ENCODE results near the gene ZER1. TPM values are rescaled to one million over a fixed set of nuclear protein-coding genes. Genes with fewer than 3 reads are reported as not detected.

Gene ZER1
- total and polyA plus RNA-seq, 2 of the 8 experiments (the other 6 are each of a cell fraction or from before 2014, with no cell fraction given) = 20.5 to 26.6 TPM

GRCh38 chr9:128702445-128702948 is 69.2 kb downstream of the ZER1 start, which contains the start of gene PKN3 (continued):
- peak; percentile 72 to 87 (median 86) for TF ChIP-seq CTCF (IDR thresholded peaks at IDR 0.05; ENCODE audit: control extremely low read depth in 1 of 3, insufficient read depth in 1 of 3, low read depth in 1 of 3, low read length in 3 of 3)
- no peak for TF ChIP-seq MAFK (IDR thresholded peaks at IDR 0.05; ENCODE audit: low read depth, low read length)
- TF ChIP-seq SIRT6 (IDR thresholded peaks at IDR 0.05; ENCODE audit: low read length) = no peak
- no peak for TF ChIP-seq BCL11A (IDR thresholded peaks at IDR 0.05; ENCODE audit: low read depth in 2 of 2, low read length in 2 of 2)
- no peak for TF ChIP-seq HDAC6 (IDR thresholded peaks at IDR 0.05; ENCODE audit: low read depth, low read length)
- TF ChIP-seq POLR2AphosphoS5 (IDR thresholded peaks at IDR 0.05; ENCODE audit: low read depth, low read length) = no peak
- TF ChIP-seq ATF3 (IDR thresholded peaks at IDR 0.05; ENCODE audit: insufficient read depth, low read depth, low read length) = no peak
- TF ChIP-seq MAX (IDR thresholded peaks at IDR 0.05) = peak; percentile 49; the same call in 1 of the 2 replicates
- peak; percentile 69 for TF ChIP-seq ASH2L (IDR thresholded peaks at IDR 0.05; ENCODE audit: low read length)
- no peak for TF ChIP-seq CREB1 (IDR thresholded peaks at IDR 0.05)
- no peak for TF ChIP-seq NRF1 (IDR thresholded peaks at IDR 0.05; ENCODE audit: low read depth, low read length)
- TF ChIP-seq EZH2 (IDR thresholded peaks at IDR 0.05; ENCODE audit: low read depth, low read length, severe bottlenecking) = no peak
- TF ChIP-seq GABPA (IDR thresholded peaks at IDR 0.05; ENCODE audit: borderline replicate concordance, insufficient read depth, low read length) = peak; percentile 20; the same call in 1 of the 2 replicates
- 0 out of 2 replicates have a peak, but pooled peaks have one; percentile 28 for TF ChIP-seq JUND (IDR thresholded peaks at IDR 0.05; ENCODE audit: low read length)
- no peak for TF ChIP-seq BRCA1 (IDR thresholded peaks at IDR 0.05; ENCODE audit: low read depth, low read length)
- TF ChIP-seq GTF2F1 (IDR thresholded peaks at IDR 0.05; ENCODE audit: borderline replicate concordance, low read depth, low read length) = no peak; the same call in 1 of the 2 replicates
- TF ChIP-seq SRF (IDR thresholded peaks at IDR 0.05; ENCODE audit: low read depth, low read length) = no peak
- TF ChIP-seq ZNF274 (IDR thresholded peaks at IDR 0.05; ENCODE audit: borderline replicate concordance, extremely low read depth, low read length) = no peak
- no peak for TF ChIP-seq SP1 (IDR thresholded peaks at IDR 0.05; ENCODE audit: low read depth, low read length)
- 0 out of 2 replicates have a peak, but pooled peaks have one; percentile 20 for TF ChIP-seq SP4 (IDR thresholded peaks at IDR 0.05; ENCODE audit: low read length)
- TF ChIP-seq POU5F1 (IDR thresholded peaks at IDR 0.05; ENCODE audit: low read depth, low read length) = no peak
- no peak; a peak in 1 of 4 replicates for TF ChIP-seq HDAC2 (IDR thresholded peaks at IDR 0.05; ENCODE audit: borderline replicate concordance in 1 of 2, low read depth in 2 of 2, low read length in 2 of 2)
